GM19467 (cell line): ENCODE measurements around the gene CTCFL.

Source experiments
- ATAC-seq: cut with Tn5 transposase; IDR thresholded peaks from one replicate; pipeline ENCODE4 v1.9.1; 2021; ENCODE audit warnings: mild to moderate bottlenecking, moderate library complexity; ENCODE audit not compliant: unreplicated experiment

Gene CTCFL

GRCh38 chr20:57469418-57470211 is 55.3 kb downstream of the CTCFL start:
- no peak for ATAC-seq

GRCh38 chr20:57468523-57469417 is 56.2 kb downstream of the CTCFL start:
- ATAC-seq = no peak

GRCh38 chr20:57467742-57468141 is 57.2 kb downstream of the CTCFL start:
- ATAC-seq = no peak

- no peak for ATAC-seq
Measured at GRCh38 chr20:57465943-57466342, 59.0 kb downstream of the CTCFL start.

GRCh38 chr20:57465486-57465885 is 59.5 kb downstream of the CTCFL start:
- ATAC-seq = no peak

- no peak for ATAC-seq
Measured at GRCh38 chr20:57464642-57465211, 60.2 kb downstream of the CTCFL start.

- ATAC-seq = no peak
Measured at GRCh38 chr20:57462781-57463180, 62.2 kb downstream of the CTCFL start.

GRCh38 chr20:57461726-57462125 is 63.2 kb downstream of the CTCFL start:
- ATAC-seq = no peak

GRCh38 chr20:57460781-57461465 is 64.0 kb downstream of the CTCFL start:
- ATAC-seq = no peak

GRCh38 chr20:57459897-57460296 is 65.0 kb downstream of the CTCFL start:
- ATAC-seq = no peak

GRCh38 chr20:57459278-57459677 is 65.7 kb downstream of the CTCFL start:
- no peak for ATAC-seq

- no peak for ATAC-seq
Measured at GRCh38 chr20:57458400-57459160, 66.4 kb downstream of the CTCFL start.

- ATAC-seq = no peak
Measured at GRCh38 chr20:57457243-57458095, 67.5 kb downstream of the CTCFL start.

GRCh38 chr20:57456116-57456515 is 68.8 kb downstream of the CTCFL start:
- no peak for ATAC-seq

GRCh38 chr20:57455386-57455785 is 69.6 kb downstream of the CTCFL start:
- ATAC-seq = no peak

GRCh38 chr20:57451795-57452661 is 72.9 kb downstream of the CTCFL start:
- no peak for ATAC-seq

GRCh38 chr20:57451431-57451794 is 73.5 kb downstream of the CTCFL start:
- no peak for ATAC-seq

GRCh38 chr20:57450931-57451330 is 74.0 kb downstream of the CTCFL start:
- peak; percentile 19 for ATAC-seq
